HG02759 (cell line): ENCODE data around the gene LHX3.

ENCODE experiments used
- ATAC-seq: cut with Tn5 transposase; IDR thresholded peaks from one replicate; pipeline ENCODE4 v1.9.1; 2021; ENCODE audit warnings: mild to moderate bottlenecking, moderate library complexity; ENCODE audit not compliant: unreplicated experiment

LHX3 gene

GRCh38 chr9:136209786-136210185 is 4.9 kb upstream of the LHX3 start:
- ATAC-seq = no peak

DNA sequence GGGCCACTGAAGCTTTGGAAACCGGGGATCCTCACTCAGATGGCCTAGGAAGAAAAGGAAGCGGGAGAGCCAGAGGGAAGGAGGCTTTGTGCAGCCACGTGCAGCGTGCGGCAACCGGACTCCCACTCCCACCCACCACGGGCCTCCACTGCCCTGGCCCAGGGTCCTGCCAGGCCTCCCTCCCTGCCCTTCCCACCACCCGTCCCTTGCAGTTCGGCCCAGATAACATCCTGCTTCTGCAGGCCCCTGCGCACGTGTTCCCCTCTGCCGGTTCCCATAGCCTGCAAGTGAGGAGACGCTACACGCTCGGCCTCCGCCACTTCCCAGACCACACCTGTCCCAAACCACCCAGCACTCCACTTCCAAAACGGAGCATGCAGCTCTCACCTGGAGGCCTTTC is 4.3 kb upstream of the LHX3 start:
- ATAC-seq = no peak

- ATAC-seq = no peak
Measured at GRCh38 chr9:136208675-136209074, 3.7 kb upstream of the LHX3 start.

DNA sequence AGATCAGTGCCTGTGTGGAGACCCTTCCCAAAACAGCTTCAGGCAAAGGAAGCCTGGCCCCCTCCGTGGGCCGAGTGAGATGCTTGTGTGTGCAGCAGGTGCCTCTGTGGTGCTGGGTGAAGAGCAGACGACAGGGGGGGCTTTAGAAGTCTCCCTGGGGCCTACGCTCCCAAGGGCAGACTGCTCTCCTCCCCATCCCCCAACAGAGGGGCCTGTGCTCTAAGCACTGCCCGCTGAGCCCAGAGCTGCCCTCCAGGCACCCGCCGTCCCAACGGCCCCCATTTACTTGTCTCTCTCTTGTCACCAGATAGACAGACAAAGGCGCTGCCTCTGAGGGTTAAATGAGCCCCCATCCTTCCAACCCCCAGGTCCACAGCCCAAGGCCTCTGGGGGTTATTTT is 2.7 kb upstream of the LHX3 start:
- ATAC-seq = no peak

DNA sequence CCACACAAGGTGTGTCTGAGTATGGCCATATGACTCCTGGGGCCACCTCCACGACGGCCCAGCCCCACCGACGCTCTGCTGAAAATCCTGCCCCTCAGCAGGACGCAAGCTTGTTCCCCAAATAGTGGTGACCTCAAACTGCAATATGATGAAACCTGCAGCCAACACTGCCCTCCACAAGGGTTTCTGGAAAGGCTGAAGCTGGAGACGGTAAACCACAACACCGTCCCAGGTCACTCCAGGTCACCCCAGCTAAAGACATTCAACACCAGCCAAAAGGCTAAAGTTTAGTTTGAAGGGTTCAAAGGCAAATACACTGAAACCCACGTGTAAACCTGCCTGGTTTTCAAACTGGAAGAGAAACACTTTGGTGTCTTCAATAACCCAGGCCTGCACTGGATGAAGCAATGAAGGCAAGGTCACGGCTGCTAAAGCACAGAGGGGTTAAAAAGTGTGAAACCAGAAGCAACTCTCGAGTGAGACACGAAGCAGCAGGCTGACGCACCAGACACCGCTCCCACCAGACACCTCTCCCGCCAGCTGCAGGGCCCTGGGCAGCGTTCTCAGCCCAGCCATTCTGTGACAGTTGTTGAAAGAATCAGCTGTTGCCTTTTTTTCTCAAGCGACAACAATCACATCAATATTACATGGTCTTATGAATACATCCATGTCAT is 1.8 kb upstream of the LHX3 start:
- no peak for ATAC-seq

GRCh38 chr9:136205707-136205992 is 722 bp upstream of the LHX3 start:
- no peak for ATAC-seq

- ATAC-seq = no peak
Measured at GRCh38 chr9:136204145-136204805, 653 bp downstream of the LHX3 start.

DNA sequence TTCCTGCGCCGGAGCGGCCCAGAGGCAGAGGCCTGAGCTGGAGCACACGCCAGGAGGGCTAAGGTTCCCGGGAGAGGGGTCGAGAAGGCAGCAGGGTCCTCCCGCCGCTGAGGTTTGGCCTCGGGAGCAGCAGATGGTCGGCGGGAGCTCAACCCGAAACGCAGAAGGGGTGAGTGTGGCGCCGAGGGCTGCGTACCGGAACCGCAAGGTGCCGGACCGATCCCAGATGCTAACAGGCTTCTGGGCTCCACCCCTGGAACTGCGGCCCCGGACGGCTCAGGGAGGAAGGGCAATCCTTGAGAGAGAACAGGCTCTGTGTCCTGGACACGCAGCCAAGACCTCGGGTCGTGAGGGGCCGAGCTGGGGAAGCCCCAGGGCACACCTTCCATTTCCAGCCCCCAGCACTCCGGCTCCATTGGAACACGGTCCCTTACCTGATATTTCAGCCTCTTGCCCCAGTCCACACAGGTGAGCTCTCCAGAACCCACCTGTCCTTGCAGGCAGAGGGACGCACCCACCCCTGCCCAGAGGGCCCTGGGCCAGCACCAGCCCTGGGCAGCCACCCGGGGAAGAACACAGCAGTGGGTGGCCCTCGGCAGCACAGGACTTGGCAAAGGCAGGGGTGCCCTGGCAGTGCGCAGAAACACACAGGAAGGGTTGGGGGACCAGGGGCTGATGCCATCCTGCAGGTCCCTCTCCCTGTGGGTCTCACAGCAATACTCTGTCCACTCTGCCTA is 1.4 kb downstream of the LHX3 start:
- no peak for ATAC-seq

DNA sequence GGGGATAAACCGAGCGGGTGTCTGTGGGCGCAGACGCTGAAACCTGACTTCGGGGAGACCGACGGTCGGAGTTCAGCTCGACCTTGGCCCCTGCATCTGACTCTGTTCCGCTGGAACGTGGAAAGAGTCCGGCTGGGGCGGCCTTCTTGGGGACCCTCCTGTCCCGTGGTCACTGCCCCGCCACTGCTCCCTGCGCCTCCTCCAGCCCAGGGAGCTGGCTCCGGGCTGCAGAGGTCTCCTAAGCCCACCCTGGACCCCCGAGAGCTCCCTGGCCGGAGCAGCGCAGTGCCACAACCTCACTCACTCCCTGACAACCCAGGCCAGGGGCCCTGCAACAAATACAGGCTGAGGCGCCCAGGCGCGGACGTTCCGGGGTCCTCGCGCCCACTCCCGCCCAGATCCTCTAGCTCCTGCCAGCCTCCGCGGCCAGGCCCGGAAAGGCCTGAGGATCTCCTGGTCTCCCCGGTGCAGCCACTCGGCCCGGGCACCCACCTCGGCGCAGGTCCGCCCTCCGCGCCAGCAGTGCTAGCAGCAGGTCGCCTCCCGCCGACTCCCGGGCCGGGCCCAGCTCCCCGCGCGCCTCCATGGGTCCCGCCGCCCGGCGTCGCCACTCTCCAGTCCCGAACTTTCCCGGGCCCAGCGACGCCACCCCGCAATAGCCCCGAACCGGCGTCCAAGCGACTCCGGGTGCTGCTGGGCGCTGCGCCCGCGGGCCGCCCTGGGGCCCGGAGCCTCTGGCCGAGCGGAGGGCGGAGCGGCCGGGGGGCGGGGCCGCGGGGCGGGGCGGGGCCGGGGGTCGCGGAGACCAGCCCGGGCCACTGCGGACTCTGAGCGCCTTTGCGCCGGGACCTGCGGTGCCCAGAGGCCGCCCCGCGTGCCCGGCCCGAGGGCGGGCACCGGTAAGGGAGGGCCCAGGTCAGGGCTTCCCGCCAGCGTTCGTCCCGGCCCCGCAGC is 2.2 kb downstream of the LHX3 start:
- no peak for ATAC-seq

DNA sequence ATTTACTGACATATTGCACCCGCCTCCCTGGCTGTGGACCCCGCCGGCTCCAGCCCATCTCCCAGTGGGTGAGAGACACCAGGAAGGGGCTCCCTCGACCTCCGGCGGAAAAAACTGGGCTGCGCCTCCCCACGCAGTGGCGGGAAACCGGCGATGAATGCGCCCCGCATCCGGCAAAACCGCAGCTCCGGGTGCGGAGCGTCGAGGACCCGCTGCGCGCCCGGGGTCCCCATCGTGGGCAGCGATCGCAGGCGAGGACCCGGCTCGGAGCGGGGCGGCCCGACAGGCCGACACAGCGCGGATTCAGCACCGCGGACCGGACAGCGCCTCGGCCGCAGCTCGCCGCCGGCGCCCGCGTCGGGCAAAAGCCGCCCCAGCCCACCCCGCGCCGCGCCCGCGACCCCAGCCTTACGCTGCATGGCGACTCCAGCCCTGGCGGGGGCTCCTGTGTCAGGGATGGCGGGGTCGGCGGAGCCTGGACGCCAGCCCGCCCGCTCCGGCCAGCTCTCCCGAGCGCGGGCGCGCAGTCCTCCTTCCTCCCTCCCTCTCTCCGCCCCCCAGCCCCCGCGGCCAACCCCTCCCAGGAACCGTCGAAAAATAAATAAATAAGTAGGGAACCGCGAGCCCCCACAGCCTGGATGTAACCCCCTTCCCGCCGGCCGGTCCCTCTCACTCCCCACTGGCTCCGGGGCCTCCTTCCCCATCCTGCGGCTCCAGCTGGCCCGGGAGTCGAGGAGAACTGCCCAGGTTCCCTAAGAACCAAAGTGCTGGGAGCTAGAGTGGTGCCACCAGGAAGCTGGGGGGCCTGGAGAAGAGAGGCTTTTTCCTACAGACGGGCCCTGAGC is 3.1 kb downstream of the LHX3 start:
- no peak for ATAC-seq

GRCh38 chr9:136201174-136201573 is 3.8 kb downstream of the LHX3 start:
- no peak for ATAC-seq

DNA sequence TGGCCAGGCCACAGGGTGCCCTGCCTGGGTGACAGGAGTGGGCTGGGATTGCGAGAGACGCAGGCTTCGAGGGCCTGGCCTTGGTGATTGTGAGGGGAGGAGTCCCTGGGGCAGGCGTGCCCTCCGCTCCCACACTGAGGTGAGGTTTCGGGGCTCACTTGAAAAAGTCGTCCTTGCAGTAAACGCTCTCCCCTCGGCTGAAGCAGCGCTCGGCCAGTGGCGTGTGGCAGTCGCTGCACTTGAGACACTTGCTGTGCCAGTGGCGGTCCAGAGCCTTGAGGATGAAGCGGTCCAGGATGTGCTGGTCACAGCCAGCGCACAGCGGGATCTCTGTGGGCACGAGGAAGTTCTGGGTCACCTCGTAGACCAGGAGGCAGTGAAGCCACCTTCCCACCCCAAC is 4.5 kb downstream of the LHX3 start:
- ATAC-seq = no peak

- ATAC-seq = no peak
Measured at GRCh38 chr9:136199391-136200288, 5.3 kb downstream of the LHX3 start.

GRCh38 chr9:136198605-136199083 is 6.3 kb downstream of the LHX3 start:
- ATAC-seq = no peak

DNA sequence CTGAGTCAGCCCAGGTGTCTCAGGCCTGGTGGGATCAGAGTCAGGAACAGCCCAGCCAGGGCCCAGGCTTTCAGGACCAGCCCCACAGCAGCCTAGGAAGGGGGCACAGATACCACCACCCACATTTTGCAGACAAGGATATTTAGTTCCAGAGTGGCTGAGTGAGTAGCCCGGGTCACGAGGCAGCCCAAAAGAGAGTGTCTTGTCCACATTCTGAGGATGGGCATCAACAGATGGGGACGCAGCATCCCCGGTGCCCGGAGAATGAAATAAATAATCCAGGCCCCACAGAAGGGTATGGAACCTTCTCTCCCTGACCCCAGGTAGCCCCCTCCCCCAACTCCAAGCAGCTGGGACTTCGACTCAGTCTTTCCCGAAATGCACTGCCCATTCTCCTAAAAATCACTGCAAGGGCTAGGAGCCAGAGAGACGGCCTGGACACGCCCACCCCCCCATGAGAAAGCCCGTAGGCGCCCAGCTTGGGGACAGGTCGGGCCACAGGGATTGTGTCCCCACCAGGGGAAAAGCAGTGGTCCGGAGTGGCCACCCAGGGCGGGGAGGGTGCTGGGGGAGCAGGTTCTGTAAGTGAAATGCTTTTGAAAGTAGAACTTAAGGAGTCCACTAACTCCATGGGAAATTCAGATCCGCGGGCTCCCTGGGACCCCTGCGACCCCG is 6.9 kb downstream of the LHX3 start:
- ATAC-seq = no peak

DNA sequence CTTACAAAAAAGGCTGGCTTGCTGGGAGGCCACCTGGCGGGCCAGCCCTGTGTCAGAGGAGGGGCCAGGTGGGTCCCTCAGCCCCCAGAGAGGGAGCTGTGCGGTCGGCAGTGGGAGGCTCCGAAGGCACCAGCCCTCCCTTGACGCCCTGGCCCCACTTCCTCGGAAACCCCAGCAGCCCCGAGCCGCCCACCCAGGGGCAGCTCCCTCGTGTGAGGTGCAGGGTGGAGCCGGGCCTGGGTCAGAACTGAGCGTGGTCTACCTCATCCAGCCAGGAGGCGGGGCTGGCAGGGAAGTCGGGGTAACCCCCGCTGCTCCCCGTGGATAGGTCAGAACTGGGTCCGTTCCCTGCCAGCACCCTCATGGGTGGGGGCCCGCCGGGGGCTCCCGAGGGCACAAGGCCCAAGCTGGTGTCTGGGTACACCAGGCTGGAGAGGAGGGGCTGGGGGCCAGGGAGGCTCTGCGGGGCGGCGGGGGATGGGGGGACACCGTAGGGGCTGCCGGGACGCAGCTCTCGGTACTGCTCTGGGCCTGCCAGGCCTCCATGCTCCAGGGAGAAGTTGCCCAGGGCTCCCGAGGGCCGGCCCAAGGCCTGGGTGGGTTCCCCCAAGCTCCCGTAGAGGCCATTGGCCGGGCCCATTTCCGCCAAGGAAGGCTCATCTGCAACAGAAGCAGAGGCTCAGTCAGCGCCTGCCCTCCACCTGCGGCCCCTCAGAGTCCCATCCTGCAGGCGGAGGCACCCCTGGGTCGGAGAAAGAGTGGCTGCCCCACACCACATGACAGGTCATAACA is 7.6 kb downstream of the LHX3 start:
- no peak for ATAC-seq

DNA sequence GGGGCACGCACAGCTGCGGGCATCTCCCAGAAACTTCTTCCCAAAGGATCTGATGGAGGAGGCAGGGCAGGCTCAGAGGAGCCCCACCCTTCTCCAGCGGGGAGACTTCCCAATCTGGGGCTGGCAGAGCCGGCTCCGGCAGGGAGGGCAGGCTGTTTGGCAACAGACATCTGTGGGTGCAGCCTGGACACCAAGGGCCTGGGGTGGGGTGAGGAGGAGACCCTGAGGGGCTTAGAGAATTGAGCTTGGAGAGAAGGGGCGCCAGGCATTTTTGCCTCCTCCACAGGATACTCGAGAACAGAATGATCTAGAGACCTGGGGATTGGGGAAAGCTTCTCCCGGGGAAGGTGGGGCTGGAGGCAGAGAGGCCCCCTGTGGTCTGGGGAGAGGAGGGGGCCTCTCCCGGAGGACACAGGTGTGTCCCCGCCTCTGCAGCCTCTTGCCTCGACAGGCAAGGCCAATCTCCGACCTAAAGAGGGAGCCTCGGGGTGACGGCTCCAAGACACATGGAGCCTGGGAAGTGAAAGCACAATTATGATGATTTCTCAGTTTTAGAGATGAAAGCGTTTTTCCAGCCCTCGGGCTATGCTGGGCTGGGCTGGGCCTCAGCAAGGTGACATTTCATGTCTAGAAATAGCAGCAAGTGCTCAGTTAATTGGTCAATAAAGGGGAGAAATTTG is 8.4 kb downstream of the LHX3 start:
- ATAC-seq = no peak
